Measurements from ENCODE around the gene CIBAR2.

Gene CIBAR2

GRCh38 chr16:85090873-85091521, 21.3 kb downstream of the CIBAR2 start:
- DNase-seq: no peak
- in situ Hi-C loops (cut with HindIII; ENCODE audit: low pct_ligation_motif_present, low pct_unique_long_range_greater_than_20kb, low sequenced_read_pairs): no loop called here

- DNase-seq: no peak
- in situ Hi-C loops (cut with HindIII; ENCODE audit: low pct_ligation_motif_present, low pct_unique_long_range_greater_than_20kb, low sequenced_read_pairs): no loop called here
Measured at GRCh38 chr16:85090181-85090580, 22.1 kb downstream of the CIBAR2 start.

GRCh38 chr16:85089525-85089924, 22.7 kb downstream of the CIBAR2 start:
- no peak for DNase-seq
- in situ Hi-C loops (cut with HindIII; ENCODE audit: low pct_ligation_motif_present, low pct_unique_long_range_greater_than_20kb, low sequenced_read_pairs): no loop called here

- no peak for DNase-seq
- in situ Hi-C loops (cut with HindIII; ENCODE audit: low pct_ligation_motif_present, low pct_unique_long_range_greater_than_20kb, low sequenced_read_pairs): no loop called here
Measured at GRCh38 chr16:85088570-85089199, 23.6 kb downstream of the CIBAR2 start.

GRCh38 chr16:85087899-85088569, 24.2 kb downstream of the CIBAR2 start:
- in situ Hi-C loops (cut with HindIII; ENCODE audit: low pct_ligation_motif_present, low pct_unique_long_range_greater_than_20kb, low sequenced_read_pairs): no loop called here
- no peak for DNase-seq

- peak; percentile 63 for DNase-seq
- in situ Hi-C loops (cut with HindIII; ENCODE audit: low pct_ligation_motif_present, low pct_unique_long_range_greater_than_20kb, low sequenced_read_pairs): no loop called here
Measured at GRCh38 chr16:85086347-85087291, 25.7 kb downstream of the CIBAR2 start.

GRCh38 chr16:85085721-85086120, 26.6 kb downstream of the CIBAR2 start:
- in situ Hi-C loops (cut with HindIII; ENCODE audit: low pct_ligation_motif_present, low pct_unique_long_range_greater_than_20kb, low sequenced_read_pairs): no loop called here

GRCh38 chr16:85084841-85085510, 27.3 kb downstream of the CIBAR2 start:
- DNase-seq: no peak
- in situ Hi-C loops (cut with HindIII; ENCODE audit: low pct_ligation_motif_present, low pct_unique_long_range_greater_than_20kb, low sequenced_read_pairs): no loop called here

More at GRCh38 chr16:85085721-85086120, 26.6 kb downstream of the CIBAR2 start:
- DNase-seq: no peak

- DNase-seq: no peak
- in situ Hi-C loops (cut with HindIII; ENCODE audit: low pct_ligation_motif_present, low pct_unique_long_range_greater_than_20kb, low sequenced_read_pairs): no loop called here
Measured at GRCh38 chr16:85083051-85083639, 29.1 kb downstream of the CIBAR2 start.

- in situ Hi-C loops (cut with HindIII; ENCODE audit: low pct_ligation_motif_present, low pct_unique_long_range_greater_than_20kb, low sequenced_read_pairs): no loop called here
- DNase-seq: no peak
Measured at GRCh38 chr16:85082173-85083050, 29.9 kb downstream of the CIBAR2 start.

- in situ Hi-C loops (cut with HindIII; ENCODE audit: low pct_ligation_motif_present, low pct_unique_long_range_greater_than_20kb, low sequenced_read_pairs): no loop called here
- no peak for DNase-seq
Measured at GRCh38 chr16:85081765-85082164, 30.5 kb downstream of the CIBAR2 start.

- DNase-seq: no peak
- in situ Hi-C loops (cut with HindIII; ENCODE audit: low pct_ligation_motif_present, low pct_unique_long_range_greater_than_20kb, low sequenced_read_pairs): no loop called here
Measured at GRCh38 chr16:85081038-85081437, 31.2 kb downstream of the CIBAR2 start.

GRCh38 chr16:85079785-85080570, 32.3 kb downstream of the CIBAR2 start:
- in situ Hi-C loops (cut with HindIII; ENCODE audit: low pct_ligation_motif_present, low pct_unique_long_range_greater_than_20kb, low sequenced_read_pairs): no loop called here

GRCh38 chr16:85078952-85079351, 33.3 kb downstream of the CIBAR2 start:
- in situ Hi-C loops (cut with HindIII; ENCODE audit: low pct_ligation_motif_present, low pct_unique_long_range_greater_than_20kb, low sequenced_read_pairs): no loop called here

More at GRCh38 chr16:85079785-85080570, 32.3 kb downstream of the CIBAR2 start:
- DNase-seq: no peak

GRCh38 chr16:85078226-85078625, 34.0 kb downstream of the CIBAR2 start:
- in situ Hi-C loops (cut with HindIII; ENCODE audit: low pct_ligation_motif_present, low pct_unique_long_range_greater_than_20kb, low sequenced_read_pairs): no loop called here
- DNase-seq: no peak

More at GRCh38 chr16:85078952-85079351, 33.3 kb downstream of the CIBAR2 start:
- DNase-seq: no peak

- DNase-seq: no peak
- in situ Hi-C loops (cut with HindIII; ENCODE audit: low pct_ligation_motif_present, low pct_unique_long_range_greater_than_20kb, low sequenced_read_pairs): no loop called here
Measured at GRCh38 chr16:85077576-85078125, 34.6 kb downstream of the CIBAR2 start.

Measured in ACHN (cell line).